ENCODE data around the gene IP6K3. TPM values are rescaled to one million over a fixed set of nuclear protein-coding genes. Genes with fewer than 3 reads are reported as not detected.

IP6K3 gene
- total and polyA plus RNA-seq, 12 donors = 0.06 to 1.6 (median 0.71) TPM; not detected in 3

- H3K27ac ChIP-seq = peak overlapping the region in 3 of 5 donors; percentile 36 to 61 (median 54)
- no peaks in the 10 kb centered on the region for H3K9me3 ChIP-seq (replicated peaks in 1 of 3)
- DNase-seq = no peak
- H3K4me3 ChIP-seq = no peak overlapping the region
- H3K4me1 ChIP-seq (replicated peaks in 1 of 2) = peaks cover 11 to 49% of the 10 kb centered on the region in 2 donors
- 87 to 95% (median 93%) methylated on average over 4 to 5 of the region's 5 CpGs for WGBS, 4 donors
- TF ChIP-seq, protein P1, sequence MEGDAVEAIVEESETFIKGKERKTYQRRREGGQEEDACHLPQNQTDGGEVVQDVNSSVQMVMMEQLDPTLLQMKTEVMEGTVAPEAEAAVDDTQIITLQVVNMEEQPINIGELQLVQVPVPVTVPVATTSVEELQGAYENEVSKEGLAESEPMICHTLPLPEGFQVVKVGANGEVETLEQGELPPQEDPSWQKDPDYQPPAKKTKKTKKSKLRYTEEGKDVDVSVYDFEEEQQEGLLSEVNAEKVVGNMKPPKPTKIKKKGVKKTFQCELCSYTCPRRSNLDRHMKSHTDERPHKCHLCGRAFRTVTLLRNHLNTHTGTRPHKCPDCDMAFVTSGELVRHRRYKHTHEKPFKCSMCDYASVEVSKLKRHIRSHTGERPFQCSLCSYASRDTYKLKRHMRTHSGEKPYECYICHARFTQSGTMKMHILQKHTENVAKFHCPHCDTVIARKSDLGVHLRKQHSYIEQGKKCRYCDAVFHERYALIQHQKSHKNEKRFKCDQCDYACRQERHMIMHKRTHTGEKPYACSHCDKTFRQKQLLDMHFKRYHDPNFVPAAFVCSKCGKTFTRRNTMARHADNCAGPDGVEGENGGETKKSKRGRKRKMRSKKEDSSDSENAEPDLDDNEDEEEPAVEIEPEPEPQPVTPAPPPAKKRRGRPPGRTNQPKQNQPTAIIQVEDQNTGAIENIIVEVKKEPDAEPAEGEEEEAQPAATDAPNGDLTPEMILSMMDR (IDR thresholded peaks at IDR 0.05) = no peak
- TF ChIP-seq POLR2A (IDR thresholded peaks at IDR 0.05) = no peak
- H3K36me3 ChIP-seq (replicated peaks in 1 of 2) = peaks cover 0 to 74% of the 10 kb centered on the region in 2 donors
- intact Hi-C loops (cut with DNase I) = no loop called here
- no peaks in the 10 kb centered on the region for H3K27me3 ChIP-seq
Observed at GRCh38 chr6:33782561-33782960, 35.9 kb upstream of the IP6K3 start.

- peaks cover 0 to 86% of the 10 kb centered on the region in 2 donors for H3K36me3 ChIP-seq (replicated peaks in 1 of 2)
- 59 to 67% (median 63%) methylated on average over 10 to 16 of the region's 16 CpGs for WGBS, 4 donors
- H3K27ac ChIP-seq = peak overlapping the region in 3 of 5 donors; percentile 36 to 61 (median 54)
Observed at GRCh38 chr6:33781131-33781975, 34.6 kb upstream of the IP6K3 start.

GRCh38 chr6:33779895-33780294 is 33.2 kb upstream of the IP6K3 start:
- Histone ChIP-seq H3K4me1 (replicated peaks in 1 of 2) (peaks cover 0 to 23% of the 10 kb centered on the region in 2 donors), H3K36me3 (replicated peaks in 1 of 2) (peaks cover 0 to 98% of the 10 kb centered on the region in 2 donors), H3K4me3 (no peak overlapping the region), H3K27me3 (no peaks in the 10 kb centered on the region), H3K27ac (no peak overlapping the region), H3K9me3 (replicated peaks in 1 of 3) (no peaks in the 10 kb centered on the region)
- intact Hi-C loops (cut with DNase I) = no loop called here
- WGBS, 4 donors = 87 to 94% (median 90%) methylated on average over 14 of the region's 14 CpGs
- DNase-seq = no peak
- no peak for TF ChIP-seq POLR2A (IDR thresholded peaks at IDR 0.05)
- TF ChIP-seq, protein P1 (IDR thresholded peaks at IDR 0.05) = no peak

More at GRCh38 chr6:33781131-33781975, 34.6 kb upstream of the IP6K3 start:
- intact Hi-C loops (cut with DNase I) = no loop called here
- peak in 3 of 7 donors; percentile 54 to 67 (median 56) for DNase-seq
- no peaks in the 10 kb centered on the region for H3K27me3 ChIP-seq
- peaks cover 0 to 37% of the 10 kb centered on the region in 2 donors for H3K4me1 ChIP-seq (replicated peaks in 1 of 2)
- H3K4me3 ChIP-seq = no peak overlapping the region
- TF ChIP-seq, protein P1 (IDR thresholded peaks at IDR 0.05) = no peak
- no peak for TF ChIP-seq POLR2A (IDR thresholded peaks at IDR 0.05)
- H3K9me3 ChIP-seq (replicated peaks in 1 of 3) = no peaks in the 10 kb centered on the region

DNA sequence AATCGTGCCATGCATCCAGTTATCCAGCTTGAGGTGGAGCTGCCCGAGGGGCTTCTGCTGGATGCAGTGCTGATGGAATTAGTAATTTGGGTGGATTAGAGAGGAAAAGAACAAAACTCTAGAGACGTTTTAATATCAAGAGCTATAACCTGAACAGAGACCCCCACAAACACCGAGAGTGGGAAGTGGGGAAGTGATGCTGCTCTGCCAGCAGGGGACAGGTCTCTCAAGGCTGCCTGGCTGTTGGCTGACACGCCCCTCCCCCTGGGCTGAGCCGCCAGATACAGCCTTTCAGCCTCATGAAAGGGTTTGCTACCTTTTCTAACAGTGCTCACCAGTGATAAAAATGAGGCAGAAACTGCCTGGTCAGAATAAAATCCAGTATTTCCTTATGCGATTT is 32.6 kb upstream of the IP6K3 start:
- no peak overlapping the region for H3K27ac ChIP-seq
- no peak for TF ChIP-seq POLR2A (IDR thresholded peaks at IDR 0.05)
- TF ChIP-seq, protein P1 (IDR thresholded peaks at IDR 0.05) = no peak
- H3K27me3 ChIP-seq = no peaks in the 10 kb centered on the region
- DNase-seq = no peak
- H3K36me3 ChIP-seq (replicated peaks in 1 of 2) = peaks cover 0 to 97% of the 10 kb centered on the region in 2 donors
- intact Hi-C loops (cut with DNase I) = no loop called here
- H3K4me1 ChIP-seq (replicated peaks in 1 of 2) = peaks cover 0 to 17% of the 10 kb centered on the region in 2 donors
- no peaks in the 10 kb centered on the region for H3K9me3 ChIP-seq (replicated peaks in 1 of 3)
- 81 to 85% (median 84%) methylated on average over 7 of the region's 7 CpGs for WGBS, 4 donors
- no peak overlapping the region for H3K4me3 ChIP-seq

Data from adrenal gland (tissue), 12 donors.